Measurements from ENCODE around the gene ADPRS.

Gene ADPRS, protein sequence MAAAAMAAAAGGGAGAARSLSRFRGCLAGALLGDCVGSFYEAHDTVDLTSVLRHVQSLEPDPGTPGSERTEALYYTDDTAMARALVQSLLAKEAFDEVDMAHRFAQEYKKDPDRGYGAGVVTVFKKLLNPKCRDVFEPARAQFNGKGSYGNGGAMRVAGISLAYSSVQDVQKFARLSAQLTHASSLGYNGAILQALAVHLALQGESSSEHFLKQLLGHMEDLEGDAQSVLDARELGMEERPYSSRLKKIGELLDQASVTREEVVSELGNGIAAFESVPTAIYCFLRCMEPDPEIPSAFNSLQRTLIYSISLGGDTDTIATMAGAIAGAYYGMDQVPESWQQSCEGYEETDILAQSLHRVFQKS

DNA sequence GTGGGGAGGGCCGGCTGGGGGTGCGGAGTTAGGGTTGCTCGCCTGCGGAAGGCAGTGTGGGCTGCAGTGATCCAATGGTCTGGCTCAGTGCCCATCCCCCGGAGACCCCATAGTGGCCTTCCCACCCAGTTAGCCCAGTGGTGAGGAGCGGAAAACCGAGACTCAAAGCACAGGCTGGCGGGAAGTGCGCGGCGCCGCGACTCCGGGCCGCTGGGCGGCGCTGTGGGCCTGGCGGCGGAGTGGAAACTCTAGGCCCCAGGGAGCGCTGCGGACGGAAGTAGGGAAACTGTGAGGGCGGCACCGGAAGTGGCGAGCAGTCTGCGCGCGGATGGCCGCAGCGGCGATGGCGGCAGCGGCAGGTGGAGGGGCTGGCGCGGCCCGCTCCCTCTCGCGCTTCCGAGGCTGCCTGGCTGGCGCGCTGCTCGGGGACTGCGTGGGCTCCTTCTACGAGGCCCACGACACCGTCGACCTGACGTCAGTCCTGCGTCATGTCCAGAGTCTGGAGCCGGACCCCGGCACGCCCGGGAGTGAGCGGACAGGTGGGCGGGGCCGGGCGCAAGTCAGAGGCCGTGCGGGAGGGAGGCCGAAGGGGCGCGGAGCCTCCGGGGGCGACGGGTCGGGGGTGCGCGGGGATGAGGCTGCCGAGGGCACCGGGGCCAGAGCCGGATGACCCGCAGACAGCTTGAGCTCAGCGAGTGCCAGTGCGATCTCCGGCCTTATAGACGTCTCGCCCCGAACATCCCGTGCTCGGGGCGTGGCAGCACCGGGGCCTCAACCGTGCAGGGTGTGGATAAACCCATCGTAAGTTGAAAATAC, at the start of gene ADPRS:
ADPRS (plus strand) TSS at position 316 of the 816 bp plus-strand sequence; CDS start at position 329, 13 bp downstream.
- H3K4me3 ChIP-seq (ENCODE audit: low read length) = peak within 1 kb of the TSS; percentile 76
- DNase-seq (ENCODE audit: low read depth) = peak; percentile 91
- TF ChIP-seq, protein P1, sequence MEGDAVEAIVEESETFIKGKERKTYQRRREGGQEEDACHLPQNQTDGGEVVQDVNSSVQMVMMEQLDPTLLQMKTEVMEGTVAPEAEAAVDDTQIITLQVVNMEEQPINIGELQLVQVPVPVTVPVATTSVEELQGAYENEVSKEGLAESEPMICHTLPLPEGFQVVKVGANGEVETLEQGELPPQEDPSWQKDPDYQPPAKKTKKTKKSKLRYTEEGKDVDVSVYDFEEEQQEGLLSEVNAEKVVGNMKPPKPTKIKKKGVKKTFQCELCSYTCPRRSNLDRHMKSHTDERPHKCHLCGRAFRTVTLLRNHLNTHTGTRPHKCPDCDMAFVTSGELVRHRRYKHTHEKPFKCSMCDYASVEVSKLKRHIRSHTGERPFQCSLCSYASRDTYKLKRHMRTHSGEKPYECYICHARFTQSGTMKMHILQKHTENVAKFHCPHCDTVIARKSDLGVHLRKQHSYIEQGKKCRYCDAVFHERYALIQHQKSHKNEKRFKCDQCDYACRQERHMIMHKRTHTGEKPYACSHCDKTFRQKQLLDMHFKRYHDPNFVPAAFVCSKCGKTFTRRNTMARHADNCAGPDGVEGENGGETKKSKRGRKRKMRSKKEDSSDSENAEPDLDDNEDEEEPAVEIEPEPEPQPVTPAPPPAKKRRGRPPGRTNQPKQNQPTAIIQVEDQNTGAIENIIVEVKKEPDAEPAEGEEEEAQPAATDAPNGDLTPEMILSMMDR (IDR thresholded peaks at IDR 0.05; ENCODE audit: insufficient read depth, low read depth, low read length, missing control alignments) = peak; percentile 57

DNA sequence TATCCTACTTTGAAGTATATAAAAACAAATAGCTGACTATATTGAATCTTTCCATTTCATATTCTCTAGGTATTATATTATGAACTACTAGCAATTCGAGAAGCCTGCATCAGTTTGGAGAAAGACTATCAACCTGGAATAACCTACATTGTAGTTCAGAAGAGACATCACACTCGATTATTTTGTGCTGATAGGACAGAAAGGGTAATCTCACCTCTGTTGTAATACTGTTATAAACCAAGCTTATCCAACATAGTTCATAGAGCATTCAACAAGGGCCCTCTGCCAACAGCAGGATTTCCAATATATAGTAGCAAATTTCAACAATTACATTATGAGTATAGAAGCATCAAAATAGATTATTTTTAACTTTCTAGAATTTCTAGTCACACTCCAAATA, 48.5 kb upstream of the ADPRS start:
- H3K4me3 ChIP-seq (ENCODE audit: low read length) = no peak overlapping the region
- no peak for DNase-seq (ENCODE audit: low read depth)
- TF ChIP-seq, protein P1 (IDR thresholded peaks at IDR 0.05; ENCODE audit: insufficient read depth, low read depth, low read length, missing control alignments) = no peak

DNA sequence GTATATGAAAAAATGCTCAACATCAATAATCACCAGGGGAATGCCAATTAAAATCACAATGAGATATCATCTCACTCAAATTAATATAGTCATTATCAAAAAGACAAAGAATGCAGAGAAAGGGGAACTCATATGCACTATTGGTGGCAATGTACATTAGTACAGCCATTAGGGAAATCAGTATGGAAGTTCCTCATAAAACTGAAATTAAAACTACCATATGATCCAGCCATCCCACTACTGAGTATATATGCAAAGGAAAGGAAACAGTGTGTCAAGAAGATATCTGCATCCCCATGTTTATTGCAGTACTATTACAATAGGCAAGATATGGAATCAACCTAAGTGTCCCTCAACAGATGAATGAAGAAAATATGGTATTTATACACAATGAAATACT, 36.9 kb upstream of the ADPRS start:
- TF ChIP-seq, protein P1 (IDR thresholded peaks at IDR 0.05; ENCODE audit: insufficient read depth, low read depth, low read length, missing control alignments) = no peak
- no peak overlapping the region for H3K4me3 ChIP-seq (ENCODE audit: low read length)
- DNase-seq (ENCODE audit: low read depth) = no peak

DNA sequence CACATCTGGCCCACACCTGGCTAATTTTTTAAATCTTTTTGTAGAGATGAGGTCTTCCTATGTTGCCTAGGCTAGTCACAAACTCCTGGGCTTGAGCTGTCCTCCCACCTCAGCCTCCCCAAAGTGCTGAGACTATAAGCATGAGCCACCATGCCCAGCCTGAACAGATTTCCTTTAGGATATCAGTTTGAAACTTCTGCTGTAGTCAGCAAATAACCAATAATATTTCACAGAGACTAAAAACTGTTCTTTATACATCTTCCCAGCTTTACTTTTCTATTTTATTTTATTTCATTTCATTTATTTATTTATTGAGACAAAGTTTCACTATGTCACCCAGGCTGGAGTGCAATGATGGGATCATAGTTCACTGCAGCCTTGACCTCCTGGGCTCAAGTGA, 34.7 kb upstream of the ADPRS start:
- no peak for DNase-seq (ENCODE audit: low read depth)
- no peak overlapping the region for H3K4me3 ChIP-seq (ENCODE audit: low read length)
- TF ChIP-seq, protein P1 (IDR thresholded peaks at IDR 0.05; ENCODE audit: insufficient read depth, low read depth, low read length, missing control alignments) = no peak

DNA sequence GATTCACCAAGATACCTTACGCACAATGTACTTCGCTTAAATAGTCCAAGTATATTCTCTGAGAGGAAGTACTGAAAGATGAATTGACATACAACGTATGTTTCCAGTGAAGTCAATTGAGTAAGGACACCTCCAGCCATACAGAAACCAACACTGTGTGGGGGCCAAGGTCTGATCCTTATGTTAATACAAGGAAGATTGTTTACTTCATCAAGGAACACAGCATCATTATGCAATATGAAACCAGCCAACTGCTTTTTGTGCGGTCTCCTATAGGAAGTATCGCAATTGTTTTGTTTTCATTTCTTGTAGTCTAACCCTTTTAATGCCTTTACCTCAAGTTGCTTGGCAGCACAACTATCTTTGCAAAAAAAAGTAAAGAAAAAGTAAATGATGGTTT, 33.0 kb upstream of the ADPRS start:
- H3K4me3 ChIP-seq (ENCODE audit: low read length) = no peak overlapping the region
- TF ChIP-seq, protein P1 (IDR thresholded peaks at IDR 0.05; ENCODE audit: insufficient read depth, low read depth, low read length, missing control alignments) = no peak
- DNase-seq (ENCODE audit: low read depth) = no peak

DNA sequence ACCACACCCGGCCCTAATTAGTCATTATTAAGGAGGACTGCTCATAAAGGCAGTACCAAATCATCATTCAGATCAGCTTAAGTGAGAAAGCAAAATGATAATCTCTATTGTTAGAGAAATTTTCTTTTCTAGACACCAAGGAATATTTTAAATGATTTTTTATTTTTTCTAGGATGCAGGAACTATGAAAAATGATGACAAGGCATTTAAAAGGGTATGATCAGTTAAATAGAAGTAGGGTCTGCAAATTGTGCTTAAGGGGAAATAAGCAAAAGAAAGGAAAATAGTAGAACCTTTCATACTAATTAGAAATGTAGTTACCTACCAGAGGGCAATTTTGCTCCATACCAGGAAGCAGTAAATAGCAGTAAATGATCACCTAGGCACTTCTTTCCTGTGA, 26.4 kb upstream of the ADPRS start:
- H3K4me3 ChIP-seq (ENCODE audit: low read length) = no peak overlapping the region
- no peak for DNase-seq (ENCODE audit: low read depth)
- TF ChIP-seq, protein P1 (IDR thresholded peaks at IDR 0.05; ENCODE audit: insufficient read depth, low read depth, low read length, missing control alignments) = no peak

Measured in epithelial cell of esophagus (primary cell).